MM.1S (cell line): ENCODE measurements around the gene TOMT.
"Not testable (repeated sequence)": the region's sequence is repeated elsewhere in the genome, so short reads cannot be mapped to it uniquely, and the experiment has no call there.

Source experiments
- DNase-seq: peaks from one replicate; pipeline ENCODE4 v3.0.0-alpha.2; 2015
- H2AFZ ChIP-seq: fragments of 300-600 bp; sonication (generic); 2 replicates; pipeline ENCODE4 v1.6.0; 2016; ENCODE audit warnings: antibody characterized with exemption, low read length
- H3F3A ChIP-seq: fragments of 300-600 bp; sonication (generic); 2 replicates; pipeline ENCODE4 v1.6.1; 2016; ENCODE audit warnings: mild to moderate bottlenecking, antibody characterized with exemption, low read length, moderate library complexity, mixed read lengths; ENCODE audit not compliant: insufficient read depth
- H3K27ac ChIP-seq: fragments of 300-600 bp; sonication (generic); 2 replicates; pipeline ENCODE4 v1.5.1; 2016; ENCODE audit warnings: mild to moderate bottlenecking, low read length
- H3K27me3 ChIP-seq: fragments of 300-600 bp; sonication (generic); replicated peaks from 2 replicates; pipeline ENCODE4 v1.6.0; 2016; ENCODE audit warnings: low read length; ENCODE audit not compliant: insufficient read depth
- H3K36me3 ChIP-seq: fragments of 300-600 bp; sonication (generic); replicated peaks from 2 replicates; pipeline ENCODE4 v1.6.1; 2016; ENCODE audit warnings: mild to moderate bottlenecking, low read length, mixed read lengths; ENCODE audit not compliant: insufficient read depth
- H3K4me1 ChIP-seq: fragments of 300-600 bp; sonication (generic); 2 replicates; pipeline ENCODE4 v1.6.1; 2016; ENCODE audit warnings: low read length, mixed read lengths
- H3K4me2 ChIP-seq: fragments of 300-600 bp; sonication (generic); 2 replicates; pipeline ENCODE4 v1.6.0; 2016; ENCODE audit warnings: low read depth, low read length
- H3K4me3 ChIP-seq: fragments of 300-600 bp; sonication (generic); 2 replicates; pipeline ENCODE4 v1.5.1; 2016; ENCODE audit warnings: low read length, mixed read lengths
- H3K79me2 ChIP-seq: fragments of 300-600 bp; sonication (generic); 2 replicates; pipeline ENCODE4 v1.6.1; 2016; ENCODE audit warnings: mixed run types, low read length, mixed read lengths
- H3K9ac ChIP-seq: fragments of 300-600 bp; sonication (generic); 2 replicates; pipeline ENCODE4 v1.6.1; 2016; ENCODE audit warnings: low read length, mixed read lengths
- H3K9me2 ChIP-seq: fragments of 300-600 bp; sonication (generic); replicated peaks from 2 replicates; pipeline ENCODE4 v1.6.1; 2016; ENCODE audit warnings: mild to moderate bottlenecking, low read length, mixed read lengths; ENCODE audit not compliant: insufficient read depth
- H3K9me3 ChIP-seq: fragments of 300-600 bp; sonication (generic); replicated peaks from 2 replicates; pipeline ENCODE4 v1.6.1; 2016; ENCODE audit warnings: mild to moderate bottlenecking, low read length, mixed read lengths; ENCODE audit not compliant: insufficient read depth
- H4K20me1 ChIP-seq: fragments of 300-600 bp; sonication (generic); 2 replicates; pipeline ENCODE4 v1.6.1; 2016; ENCODE audit warnings: mild to moderate bottlenecking, low read length, moderate library complexity, mixed read lengths; ENCODE audit not compliant: insufficient read depth
- CTCF ChIP-seq: fragments of 300-600 bp; sonication (generic); IDR thresholded peaks from 2 replicates; pipeline ENCODE4 v1.5.1; 2016; ENCODE audit warnings: antibody characterized with exemption, low read length, mixed read lengths
- EZH2 ChIP-seq: fragments of 300-600 bp; sonication (generic); optimal IDR thresholded peaks from 2 replicates; pipeline ENCODE3; 2017; ENCODE audit warnings: low read depth, mild to moderate bottlenecking, antibody characterized with exemption, low read length, mixed read lengths
- EZH2phosphoT487 ChIP-seq: fragments of 300-600 bp; sonication (generic); IDR thresholded peaks from 2 replicates; pipeline ENCODE4 v1.6.1; 2018; ENCODE audit warnings: antibody characterized with exemption, low read length

Gene TOMT

GRCh38 chr11:72125956-72126355, 20.2 kb downstream of the TOMT start:
- Histone ChIP-seq H3K27me3 (no peaks in the 10 kb centered on the region), H3K27ac (no peak overlapping the region), H3F3A (no peaks in the 10 kb centered on the region), H3K9me2 (no peaks in the 10 kb centered on the region), H2AFZ (no peak overlapping the region), H3K4me3 (no peak overlapping the region), H3K4me1 (no peaks in the 10 kb centered on the region), H3K79me2 (no peaks in the 10 kb centered on the region), H3K36me3 (no peaks in the 10 kb centered on the region), H4K20me1 (no peaks in the 10 kb centered on the region), H3K9me3 (no peaks in the 10 kb centered on the region), H3K9ac (no peak overlapping the region), H3K4me2 (no peak overlapping the region)
- TF ChIP-seq EZH2, result no peak
- no peak for TF ChIP-seq EZH2phosphoT487
- no peak for TF ChIP-seq CTCF
- DNase-seq, result no peak

DNA sequence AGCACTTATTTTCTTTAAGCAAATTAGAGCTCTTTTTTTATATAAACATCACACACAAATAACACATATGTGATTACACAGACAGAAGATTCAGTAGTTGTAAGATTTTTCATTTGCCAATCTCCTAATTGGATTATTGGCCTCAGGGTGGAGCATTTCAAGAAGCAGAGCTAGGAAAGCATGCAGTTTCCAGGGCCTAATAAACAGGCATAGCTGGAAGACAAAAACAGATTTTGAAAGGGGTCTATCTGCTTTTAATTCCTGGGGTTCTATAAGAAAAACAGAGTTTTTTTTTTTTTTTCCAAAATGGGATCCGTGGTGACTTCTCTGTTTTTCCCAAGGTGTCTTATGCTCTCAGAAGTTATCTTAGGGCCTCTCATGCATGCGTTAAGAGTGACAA, 22.2 kb downstream of the TOMT start:
- H3K27me3 ChIP-seq, result no peaks in the 10 kb centered on the region
- H3K4me1 ChIP-seq, result no peaks in the 10 kb centered on the region
- no peaks in the 10 kb centered on the region for H3K9me2 ChIP-seq
- no peak overlapping the region for H3K27ac ChIP-seq
- no peaks in the 10 kb centered on the region for H4K20me1 ChIP-seq
- H3K4me2 ChIP-seq, result no peak overlapping the region
- no peaks in the 10 kb centered on the region for H3K79me2 ChIP-seq
- no peak for DNase-seq
- H3K9ac ChIP-seq, result no peak overlapping the region
- H3K36me3 ChIP-seq, result no peaks in the 10 kb centered on the region
- no peak overlapping the region for H3K4me3 ChIP-seq
- H2AFZ ChIP-seq, result no peak overlapping the region
- no peaks in the 10 kb centered on the region for H3K9me3 ChIP-seq
- no peaks in the 10 kb centered on the region for H3F3A ChIP-seq
- TF ChIP-seq EZH2phosphoT487, result no peak
- TF ChIP-seq EZH2, result no peak

GRCh38 chr11:72129381-72129780, 23.7 kb downstream of the TOMT start:
- H3K4me1 ChIP-seq, result no peaks in the 10 kb centered on the region
- H3F3A ChIP-seq, result no peaks in the 10 kb centered on the region
- H3K9me2 ChIP-seq, result no peaks in the 10 kb centered on the region
- no peaks in the 10 kb centered on the region for H3K9me3 ChIP-seq
- H3K4me2 ChIP-seq, result no peak overlapping the region
- no peaks in the 10 kb centered on the region for H3K27me3 ChIP-seq
- no peak overlapping the region for H2AFZ ChIP-seq
- TF ChIP-seq EZH2 (no peak), EZH2phosphoT487 (no peak), CTCF (no peak)
- H3K4me3 ChIP-seq, result no peak overlapping the region
- no peaks in the 10 kb centered on the region for H3K36me3 ChIP-seq
- H3K9ac ChIP-seq, result no peak overlapping the region
- DNase-seq, result no peak
- no peaks in the 10 kb centered on the region for H4K20me1 ChIP-seq
- no peak overlapping the region for H3K27ac ChIP-seq
- no peaks in the 10 kb centered on the region for H3K79me2 ChIP-seq

- no peak for TF ChIP-seq EZH2
- TF ChIP-seq CTCF, result no peak
- TF ChIP-seq EZH2phosphoT487, result no peak
- H3K9me3 ChIP-seq, result no peaks in the 10 kb centered on the region
- H3K9ac ChIP-seq, result no peak overlapping the region
- no peak overlapping the region for H3K4me3 ChIP-seq
- H4K20me1 ChIP-seq, result no peaks in the 10 kb centered on the region
- H2AFZ ChIP-seq, result no peak overlapping the region
- no peaks in the 10 kb centered on the region for H3K9me2 ChIP-seq
- DNase-seq, result no peak
- no peaks in the 10 kb centered on the region for H3K36me3 ChIP-seq
- no peak overlapping the region for H3K27ac ChIP-seq
- no peaks in the 10 kb centered on the region for H3K4me1 ChIP-seq
- no peak overlapping the region for H3K4me2 ChIP-seq
- H3F3A ChIP-seq, result no peaks in the 10 kb centered on the region
- H3K79me2 ChIP-seq, result no peaks in the 10 kb centered on the region
- H3K27me3 ChIP-seq, result no peaks in the 10 kb centered on the region
Measured at GRCh38 chr11:72132646-72133045, 26.9 kb downstream of the TOMT start.

- not testable (repeated sequence) for H3K27ac ChIP-seq, H3K4me1 ChIP-seq, H2AFZ ChIP-seq, H3K9ac ChIP-seq, H3F3A ChIP-seq, H4K20me1 ChIP-seq, H3K27me3 ChIP-seq, H3K4me2 ChIP-seq, H3K4me3 ChIP-seq, DNase-seq, H3K36me3 ChIP-seq, H3K9me3 ChIP-seq, H3K9me2 ChIP-seq, H3K79me2 ChIP-seq
Measured at GRCh38 chr11:72135473-72135872, 29.7 kb downstream of the TOMT start, which contains the start of gene FOLR3. TSS of gene FOLR3 (plus strand) at chr11:72135725. CDS start at chr11:72135953, 228 bp downstream.
